22Rv1 (cell line): ENCODE data around the gene LRP11.

Source experiments
- CTCF ChIP-seq: fragments of 450-650 bp; IDR thresholded peaks from 2 replicates; pipeline ENCODE4 v1.5.1; 2017; ENCODE audit warnings: mild to moderate bottlenecking
- ZFX ChIP-seq: fragments of 450-650 bp; IDR thresholded peaks from 2 replicates; pipeline ENCODE4 v1.6.1; 2017; ENCODE audit warnings: antibody characterized with exemption, borderline replicate concordance

- TF ChIP-seq CTCF: no peak
- no peak for TF ChIP-seq ZFX
Measured at GRCh38 chr6:149860513-149860833, 3.7 kb downstream of the LRP11 start.
